IMR-90 (cell line): ENCODE results near the gene LUC7L. TPM values are rescaled to one million over a fixed set of nuclear protein-coding genes. Genes with fewer than 3 reads are reported as not detected.
A peak's percentile ranks its signal among the peaks of the same experiment; 100 is the strongest.
"Not testable (repeated sequence)": the region's sequence is repeated elsewhere in the genome, so short reads cannot be mapped to it uniquely, and the experiment has no call there.

Experiments
- ATAC-seq: fragments of 200-7000 bp; cut with Tn5 transposase; 2 replicates; pipeline ENCODE4 v1.9.1; 2020; ENCODE audit warnings: low read depth, mild to moderate bottlenecking, moderate library complexity
- BruUV-seq: library from RNA; stranded (reverse); fragments of 400-500 nt; replicated peaks from 2 replicates; lab custom pipeline; 2021; lab: Mats Ljungman, UMichigan
- CTCF ChIA-PET: fragments of 300-600 bp; formaldehyde crosslinking; extraction: SDS; loops from one replicate; lab custom pipeline; 2021; ENCODE audit warnings: antibody characterized with exemption; lab: Yijun Ruan, JAX
- POLR2A ChIA-PET: fragments of 300-600 bp; sonication (Branson Sonifier 250); formaldehyde crosslinking; loops from one replicate; lab custom pipeline; 2022; ENCODE audit warnings: antibody characterized with exemption; ENCODE audit not compliant: unreplicated experiment; lab: Charles Lee
- DNase-seq: peaks from one replicate; pipeline ENCODE4 v3.0.0; 2013
- H2AFZ ChIP-seq: replicated peaks from 2 replicates; pipeline ENCODE3; 2013; ENCODE audit warnings: low read length, mild to moderate bottlenecking; ENCODE audit not compliant: poor library complexity
- H2AK5ac ChIP-seq: 2 replicates; pipeline ENCODE4 v1.6.1; 2013; ENCODE audit warnings: low read depth, low read length, inconsistent platforms
- H2AK9ac ChIP-seq: replicated peaks from 2 replicates; pipeline ENCODE3; 2013; ENCODE audit warnings: mild to moderate bottlenecking, low read depth, low read length, moderate library complexity; ENCODE audit not compliant: poor library complexity
- H2BK120ac ChIP-seq: 2 replicates; pipeline ENCODE4 v1.6.1; 2013; ENCODE audit warnings: low read depth, low read length, inconsistent platforms
- H2BK15ac ChIP-seq: 3 replicates; pipeline ENCODE4 v1.6.1; 2013; ENCODE audit warnings: low read depth, low read length, inconsistent platforms
- H2BK20ac ChIP-seq: 2 replicates; pipeline ENCODE4 v1.6.1; 2013; ENCODE audit warnings: low read depth, mild to moderate bottlenecking, inconsistent platforms, low read length, moderate library complexity
- H2BK5ac ChIP-seq: 2 replicates; pipeline ENCODE4 v1.6.1; 2013; ENCODE audit warnings: mild to moderate bottlenecking, low read depth, low read length, inconsistent platforms; ENCODE audit not compliant: poor library complexity, severe bottlenecking
- H3K14ac ChIP-seq: replicated peaks from 2 replicates; pipeline ENCODE4 v1.6.1; 2013; ENCODE audit warnings: low read depth, low read length, inconsistent platforms
- H3K18ac ChIP-seq: 2 replicates; pipeline ENCODE4 v1.6.1; 2013; ENCODE audit warnings: low read depth, low read length, control low read depth
- H3K23ac ChIP-seq: 2 replicates; pipeline ENCODE4 v1.6.1; 2013; ENCODE audit warnings: low read depth, low read length, inconsistent platforms
- H3K27ac ChIP-seq: 2 replicates; pipeline ENCODE4 v1.5.1; 2013; ENCODE audit warnings: mild to moderate bottlenecking, control low read depth, low read length; ENCODE audit not compliant: insufficient read depth
- H3K27me3 ChIP-seq: 2 replicates; pipeline ENCODE4 v1.6.1; 2013; ENCODE audit warnings: low read length; ENCODE audit not compliant: control insufficient read depth, insufficient read depth
- H3K36me3 ChIP-seq: 2 replicates; pipeline ENCODE4 v1.6.1; 2013; ENCODE audit warnings: low read length, mixed read lengths; ENCODE audit not compliant: control insufficient read depth, insufficient read depth
- H3K4ac ChIP-seq: 2 replicates; pipeline ENCODE4 v1.6.1; 2013; ENCODE audit warnings: low read depth, low read length, inconsistent platforms
- H3K4me1 ChIP-seq: 2 replicates; pipeline ENCODE4 v1.6.1; 2013; ENCODE audit warnings: low read length, mixed read lengths; ENCODE audit not compliant: control insufficient read depth, insufficient read depth
- H3K4me2 ChIP-seq: 2 replicates; pipeline ENCODE4 v1.6.1; 2013; ENCODE audit warnings: low read depth, mild to moderate bottlenecking, control low read depth, low read length, moderate library complexity
- H3K4me3 ChIP-seq: 2 replicates; pipeline ENCODE4 v1.5.1; 2013; ENCODE audit warnings: low read depth, mild to moderate bottlenecking, control low read depth, low read length, moderate library complexity; ENCODE audit not compliant: insufficient read depth
- H3K56ac ChIP-seq: 2 replicates; pipeline ENCODE4 v1.6.1; 2013; ENCODE audit warnings: low read length, inconsistent platforms; ENCODE audit not compliant: insufficient read depth; ENCODE audit errors: extremely low read depth
- H3K79me1 ChIP-seq, 2 experiments: 2 replicates each; pipeline ENCODE4 v1.6.1; 2013; ENCODE audit warnings: low read length in 2 of 2, inconsistent platforms in 1 of 2, low read depth in 1 of 2
- H3K9ac ChIP-seq: 2 replicates; pipeline ENCODE4 v1.6.1; 2013; ENCODE audit warnings: low read depth, low read length, control low read depth
- H3K9me1 ChIP-seq: 2 replicates; pipeline ENCODE4 v1.6.1; 2013; ENCODE audit warnings: low read length, inconsistent platforms; ENCODE audit not compliant: insufficient read depth
- H3K9me3 ChIP-seq: 2 replicates; pipeline ENCODE4 v1.6.1; 2013; ENCODE audit warnings: low read length; ENCODE audit not compliant: control insufficient read depth, insufficient read depth
- H4K20me1 ChIP-seq: 2 replicates; pipeline ENCODE4 v1.6.1; 2013; ENCODE audit warnings: low read length, inconsistent platforms; ENCODE audit not compliant: insufficient read depth
- H4K5ac ChIP-seq: 2 replicates; pipeline ENCODE4 v1.6.1; 2013; ENCODE audit warnings: mild to moderate bottlenecking, low read depth, low read length, control low read depth
- H4K8ac ChIP-seq, 2 experiments: 2 replicates each; pipeline ENCODE4 v1.6.1; 2013; ENCODE audit warnings: low read depth in 2 of 2, low read length in 2 of 2, control low read depth in 1 of 2, inconsistent platforms in 1 of 2
- H4K91ac ChIP-seq: 2 replicates; pipeline ENCODE4 v1.6.1; 2013; ENCODE audit warnings: low read depth, low read length, inconsistent platforms; ENCODE audit not compliant: insufficient read depth
- WGBS, 2 experiments: methylation state at CpG; one replicate each; pipeline versions ENCODE4 v1.1.5 to v1.1.7; 2013; ENCODE audit warnings: missing lambda C conversion rate in 2 of 2; ENCODE audit not compliant: insufficient read length in 1 of 2; ENCODE audit errors: extremely low coverage in 2 of 2; 5-methylcytosine and 5-hydroxymethylcytosine counted together
- dilution Hi-C: fragments of 300-500 bp; cut with HindIII; formaldehyde crosslinking; loops from one replicate; pipeline ENCODE4 v1.14.3; 2018; ENCODE audit warnings: low sequenced_read_pairs; ENCODE audit not compliant: unreplicated experiment
- in situ Hi-C: fragments of 300-500 bp; cut with MboI; formaldehyde crosslinking; loops from 3 replicates; pipeline ENCODE4 v1.14.3; 2019; ENCODE audit warnings: low sequenced_read_pairs, inconsistent platforms, mixed read lengths
- intact Hi-C: fragments of 100-400 bp; cut with micrococcal nuclease; formaldehyde crosslinking; loops from 2 replicates; pipeline ENCODE4 v1.10.0; 2022
- polyA plus RNA-seq, 3 experiments: library from polyadenylated mRNA; depleted of rRNA; stranded (reverse); fragments of >200 nt; gene quantifications; 2 replicates each; pipeline ENCODE4 v1.2.3, GENCODE V29; 2012; ENCODE audit warnings: low replicate concordance in 1 of 3
- total RNA-seq: library from RNA; depleted of rRNA; stranded (reverse); fragments of >200 nt; gene quantifications from 2 replicates; pipeline ENCODE4 v1.2.3, GENCODE V29; 2012

LUC7L gene
- total and polyA plus RNA-seq, 2 of the 4 experiments (the other 2 are of a cell fraction): 21.5 to 55.6 TPM

- H2BK15ac ChIP-seq, H3K14ac ChIP-seq, H4K5ac ChIP-seq, H3K4me1 ChIP-seq, H3K4me2 ChIP-seq, dilution Hi-C loops, in situ Hi-C loops, H3K27ac ChIP-seq, H3K4me3 ChIP-seq, H2BK20ac ChIP-seq, H3K36me3 ChIP-seq, H2BK120ac ChIP-seq, DNase-seq, CTCF ChIA-PET, H3K79me1 ChIP-seq, H3K4ac ChIP-seq, H3K9ac ChIP-seq, H2AFZ ChIP-seq, H2BK5ac ChIP-seq, POLR2A ChIA-PET, H4K8ac ChIP-seq, H4K91ac ChIP-seq, H3K23ac ChIP-seq, BruUV-seq, H2AK9ac ChIP-seq, H3K18ac ChIP-seq, intact Hi-C loops, H2AK5ac ChIP-seq, H3K9me3 ChIP-seq, H3K9me1 ChIP-seq, H3K56ac ChIP-seq: not testable (repeated sequence)
- Histone ChIP-seq H4K20me1 (peaks cover 11% of the 10 kb centered on the region; the same call in 1 of the 2 replicates), H3K27me3 (peaks cover 44% of the 10 kb centered on the region)
- WGBS, 2 experiments: no CpG with 5 or more reads among the region's 39 CpGs
- ATAC-seq: peak; percentile 2; the same call in 1 of the 2 replicates
Measured at GRCh38 chr16:176006-176405, 53.2 kb downstream of the LUC7L start.
